ENCODE data around the gene MSL3. TPM values are rescaled to one million over a fixed set of nuclear protein-coding genes. Genes with fewer than 3 reads are reported as not detected.

Gene MSL3
- total RNA-seq, 2 donors from 2014 or later, result 16.2 to 18.0 TPM

- peaks cover 37% of the 10 kb centered on the region for H3K9me3 Mint-ChIP-seq
- WGBS, 2 experiments (ENCODE audit: insufficient coverage in 1 of 2, insufficient read length in 1 of 2), result 96% methylated on average over 2 of the region's 2 CpGs; no CpG with 5 or more reads in 1 of the 2 experiments
- H3K4me3 Mint-ChIP-seq, result no peak overlapping the region
- H3K27me3 ChIP-seq (ENCODE audit: control insufficient read depth, insufficient read depth, low read length, poor library complexity, severe bottlenecking), result no peaks in the 10 kb centered on the region
- no peak overlapping the region for H3K27ac ChIP-seq (ENCODE audit: low read depth, low read length)
- H3K4me1 Mint-ChIP-seq, result no peaks in the 10 kb centered on the region
- no peak for DNase-seq
- no peak overlapping the region for H3K4me3 ChIP-seq (ENCODE audit: low read length)
- no peak overlapping the region for H3K9ac ChIP-seq (ENCODE audit: extremely low read depth, low read length, poor library complexity, severe bottlenecking)
- peaks cover 3% of the 10 kb centered on the region for H3K36me3 Mint-ChIP-seq (ENCODE audit: low read depth)
- H3K4me1 ChIP-seq (ENCODE audit: control insufficient read depth, insufficient read depth, low read length), result no peaks in the 10 kb centered on the region
- no peak overlapping the region for H3K27ac Mint-ChIP-seq
- no peaks in the 10 kb centered on the region for H3K9me3 ChIP-seq (ENCODE audit: control insufficient read depth, low read length)
- H3K36me3 ChIP-seq (ENCODE audit: control insufficient read depth, insufficient read depth, low read length), result peaks cover 1% of the 10 kb centered on the region
- no peaks in the 10 kb centered on the region for H3K27me3 Mint-ChIP-seq (ENCODE audit: insufficient read depth)
- TF ChIP-seq CTCF (conservative IDR thresholded peaks at IDR 0.05), result no peak
Measured at GRCh38 chrX:11781133-11781532, 23.1 kb downstream of the MSL3 start.

- no peak overlapping the region for H3K4me3 ChIP-seq (ENCODE audit: low read length)
- H3K9me3 ChIP-seq (ENCODE audit: control insufficient read depth, low read length), result no peaks in the 10 kb centered on the region
- no peaks in the 10 kb centered on the region for H3K27me3 ChIP-seq (ENCODE audit: control insufficient read depth, insufficient read depth, low read length, poor library complexity, severe bottlenecking)
- Mint-ChIP-seq H3K27ac (no peak overlapping the region), H3K9me3 (peaks cover 35% of the 10 kb centered on the region), H3K27me3 (ENCODE audit: insufficient read depth) (no peaks in the 10 kb centered on the region), H3K36me3 (ENCODE audit: low read depth) (peaks cover 2% of the 10 kb centered on the region), H3K4me3 (no peak overlapping the region), H3K4me1 (no peaks in the 10 kb centered on the region)
- H3K4me1 ChIP-seq (ENCODE audit: control insufficient read depth, insufficient read depth, low read length), result no peaks in the 10 kb centered on the region
- H3K9ac ChIP-seq (ENCODE audit: extremely low read depth, low read length, poor library complexity, severe bottlenecking), result no peak overlapping the region
- no peak overlapping the region for H3K27ac ChIP-seq (ENCODE audit: low read depth, low read length)
- TF ChIP-seq CTCF (conservative IDR thresholded peaks at IDR 0.05), result peak; percentile 26
- DNase-seq, result no peak
- H3K36me3 ChIP-seq (ENCODE audit: control insufficient read depth, insufficient read depth, low read length), result no peaks in the 10 kb centered on the region
- 97% methylated on average over 3 of the region's 3 CpGs; no CpG with 5 or more reads in 1 of the 2 experiments for WGBS, 2 experiments (ENCODE audit: insufficient coverage in 1 of 2, insufficient read length in 1 of 2)
Measured at GRCh38 chrX:11781734-11782370, 23.8 kb downstream of the MSL3 start.

GRCh38 chrX:11784543-11784942 is 26.5 kb downstream of the MSL3 start:
- Mint-ChIP-seq H3K4me3 (no peak overlapping the region), H3K27ac (no peak overlapping the region), H3K36me3 (ENCODE audit: low read depth) (no peaks in the 10 kb centered on the region), H3K4me1 (no peaks in the 10 kb centered on the region), H3K9me3 (peaks cover 23% of the 10 kb centered on the region), H3K27me3 (ENCODE audit: insufficient read depth) (no peaks in the 10 kb centered on the region)
- Histone ChIP-seq H3K27ac (ENCODE audit: low read depth, low read length) (no peak overlapping the region), H3K27me3 (ENCODE audit: control insufficient read depth, insufficient read depth, low read length, poor library complexity, severe bottlenecking) (no peaks in the 10 kb centered on the region), H3K4me1 (ENCODE audit: control insufficient read depth, insufficient read depth, low read length) (no peaks in the 10 kb centered on the region), H3K9ac (ENCODE audit: extremely low read depth, low read length, poor library complexity, severe bottlenecking) (no peak overlapping the region), H3K9me3 (ENCODE audit: control insufficient read depth, low read length) (no peaks in the 10 kb centered on the region), H3K4me3 (ENCODE audit: low read length) (no peak overlapping the region), H3K36me3 (ENCODE audit: control insufficient read depth, insufficient read depth, low read length) (no peaks in the 10 kb centered on the region)
- DNase-seq, result no peak
- WGBS, 2 experiments (ENCODE audit: insufficient coverage in 1 of 2, insufficient read length in 1 of 2), result 92% methylated on average over 1 of the region's 1 CpG; no CpG with 5 or more reads in 1 of the 2 experiments
- TF ChIP-seq CTCF (conservative IDR thresholded peaks at IDR 0.05), result no peak
